ENCODE measurements around the gene PHLDB3. TPM values are rescaled to one million over a fixed set of nuclear protein-coding genes. Genes with fewer than 3 reads are reported as not detected.

PHLDB3 gene
- total RNA-seq, 4 donors from 2014 or later = 1.5 to 9.6 (median 6.7) TPM

DNA sequence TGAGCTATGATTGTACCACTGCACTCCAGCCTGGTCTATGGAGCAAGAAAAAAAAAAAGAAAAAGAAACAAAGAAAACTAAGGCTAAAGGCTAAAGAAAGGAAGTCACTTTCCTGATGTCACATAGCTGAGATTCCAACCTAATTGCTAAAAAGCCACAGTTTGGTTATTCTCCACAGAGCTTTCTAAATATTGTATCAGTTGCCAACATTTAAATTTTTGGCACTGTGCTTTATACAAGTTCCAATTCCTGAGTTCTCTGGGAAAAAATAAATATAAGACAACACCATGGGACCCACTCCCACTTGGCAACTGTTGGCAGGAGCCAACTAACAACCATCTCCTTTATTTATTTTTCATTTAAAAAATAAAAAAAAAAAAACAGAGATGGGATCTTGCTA is 27.9 kb downstream of the PHLDB3 start:
- Histone ChIP-seq H3K36me3 (no peaks in the 10 kb centered on the region), H3K27ac (no peak overlapping the region), H3K27me3 (no peaks in the 10 kb centered on the region), H3K4me1 (peaks cover 0 to 8% of the 10 kb centered on the region in 2 donors), H3K9me3 (no peaks in the 10 kb centered on the region), H3K4me3 (no peak overlapping the region)
- intact Hi-C loops (cut with DNase I; ENCODE audit: low total_unique reads) = no loop called here
- TF ChIP-seq CTCF (IDR thresholded peaks at IDR 0.05 in 4 of 5, conservative IDR thresholded peaks at IDR 0.05 in 1 of 5) (no peak), POLR2A (IDR thresholded peaks at IDR 0.05) (no peak)
- in situ Hi-C loops (cut with MboI; ENCODE audit: low sequenced_read_pairs in 4 of 4) = no loop called here
- no peak for ATAC-seq
- DNase-seq = no peak

- no peaks in the 10 kb centered on the region for H3K36me3 ChIP-seq
- H3K4me1 ChIP-seq = peaks cover 0 to 8% of the 10 kb centered on the region in 2 donors
- no peaks in the 10 kb centered on the region for H3K27me3 ChIP-seq
- H3K9me3 ChIP-seq = no peaks in the 10 kb centered on the region
- peak; percentile 26 to 50 for TF ChIP-seq POLR2A (IDR thresholded peaks at IDR 0.05)
- no peak for TF ChIP-seq CTCF (IDR thresholded peaks at IDR 0.05 in 4 of 5, conservative IDR thresholded peaks at IDR 0.05 in 1 of 5)
- ATAC-seq (peak; percentile 92 to 97), DNase-seq (peak; percentile 75 to 84)
- H3K27ac ChIP-seq = peak overlapping the region; percentile 66 to 79 (median 72)
- peak overlapping the region; percentile 35 to 57 (median 48) for H3K4me3 ChIP-seq
- intact Hi-C loops (cut with DNase I; ENCODE audit: low total_unique reads) (loop anchor here (1.0 to 2.0 kb wide), 2 partner anchors 12 to 30 kb away; partner anchors contain the start of gene PHLDB3), in situ Hi-C loops (cut with MboI; ENCODE audit: low sequenced_read_pairs in 4 of 4) (no loop called here)
Measured at GRCh38 chr19:43474986-43475705, 29.4 kb downstream of the PHLDB3 start.

DNA sequence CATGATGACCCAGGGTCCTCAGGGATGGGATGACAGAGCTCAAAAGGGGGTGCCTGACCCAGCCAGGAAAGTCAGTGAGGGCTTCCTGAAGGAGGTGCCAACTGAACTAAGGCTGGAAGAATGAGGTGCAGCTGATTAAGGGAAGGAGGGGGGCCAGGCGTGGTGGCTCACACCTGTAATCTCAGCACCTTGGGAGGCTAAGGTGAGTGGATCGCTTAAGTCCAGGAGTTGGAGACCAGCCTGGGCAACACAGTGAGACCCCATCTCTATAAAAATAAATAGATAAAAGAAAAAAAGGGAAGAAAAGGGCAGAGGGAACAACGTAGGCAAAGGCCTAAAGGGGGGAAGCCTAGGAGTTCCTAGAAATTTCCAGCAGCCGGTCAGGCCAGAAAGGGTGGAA is 30.1 kb downstream of the PHLDB3 start:
- Histone ChIP-seq H3K9me3 (no peaks in the 10 kb centered on the region), H3K4me1 (peaks cover 0 to 8% of the 10 kb centered on the region in 2 donors), H3K27me3 (no peaks in the 10 kb centered on the region), H3K36me3 (no peaks in the 10 kb centered on the region), H3K4me3 (peak overlapping the region in 2 of 4 donors; percentile 35 to 44), H3K27ac (peak overlapping the region; percentile 66 to 79 (median 72))
- in situ Hi-C loops (cut with MboI; ENCODE audit: low sequenced_read_pairs in 4 of 4) = no loop called here
- no peak for ATAC-seq
- intact Hi-C loops (cut with DNase I; ENCODE audit: low total_unique reads) = loop anchor here (2.0 kb wide), 1 partner anchor 30 kb away; the partner anchor contains the start of gene PHLDB3
- DNase-seq = no peak
- TF ChIP-seq POLR2A (IDR thresholded peaks at IDR 0.05) (no peak), CTCF (IDR thresholded peaks at IDR 0.05 in 4 of 5, conservative IDR thresholded peaks at IDR 0.05 in 1 of 5) (no peak)

GRCh38 chr19:43471091-43471490 is 33.5 kb downstream of the PHLDB3 start:
- peaks cover 0 to 8% (median 1%) of the 10 kb centered on the region in 3 donors for H3K27me3 ChIP-seq
- peaks cover 0 to 8% of the 10 kb centered on the region in 2 donors for H3K4me1 ChIP-seq
- no peaks in the 10 kb centered on the region for H3K36me3 ChIP-seq
- in situ Hi-C loops (cut with MboI; ENCODE audit: low sequenced_read_pairs in 4 of 4) = no loop called here
- H3K9me3 ChIP-seq = no peaks in the 10 kb centered on the region
- DNase-seq (no peak), ATAC-seq (no peak)
- no peak for TF ChIP-seq POLR2A (IDR thresholded peaks at IDR 0.05)
- no peak for TF ChIP-seq CTCF (IDR thresholded peaks at IDR 0.05 in 4 of 5, conservative IDR thresholded peaks at IDR 0.05 in 1 of 5)
- intact Hi-C loops (cut with DNase I; ENCODE audit: low total_unique reads) = no loop called here
- no peak overlapping the region for H3K27ac ChIP-seq
- no peak overlapping the region for H3K4me3 ChIP-seq

Measured in gastrocnemius medialis (tissue), 4 donors.